ENCODE results near the gene KARS1.
"Not testable (repeated sequence)": the region's sequence is repeated elsewhere in the genome, so short reads cannot be mapped to it uniquely, and the experiment has no call there.

KARS1 gene

DNA sequence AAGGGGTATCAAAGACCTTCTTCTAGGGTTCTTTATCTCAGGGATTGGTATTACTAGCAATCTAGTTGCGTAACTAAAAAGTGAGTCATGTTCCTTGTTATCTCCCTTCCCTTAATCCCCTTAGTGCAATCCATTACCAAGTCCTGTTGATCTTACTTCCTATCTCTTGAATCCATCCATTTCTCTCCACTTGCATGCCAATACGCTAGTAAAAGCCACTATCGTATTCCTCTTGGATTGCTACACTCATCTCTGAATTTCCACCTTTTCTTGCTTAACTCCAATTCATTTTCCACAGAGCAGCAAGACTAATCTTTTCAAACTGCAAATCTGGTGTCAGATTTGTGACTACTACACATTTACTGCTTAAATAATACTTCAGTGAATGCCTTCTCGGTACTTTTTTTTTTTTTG is 22.5 kb downstream of the KARS1 start:
- DNase-seq (ENCODE audit: low read depth) = peak; percentile 52

- peak; percentile 99 for DNase-seq (ENCODE audit: low read depth)
These were observed 24.5 kb downstream of the KARS1 start, which contains the start of gene ADAT1 for GRCh38 chr16:75622761-75623605. ADAT1 (minus strand) TSS chr16:75623281; CDS start chr16:75620799, 2,482 bp downstream.

DNA sequence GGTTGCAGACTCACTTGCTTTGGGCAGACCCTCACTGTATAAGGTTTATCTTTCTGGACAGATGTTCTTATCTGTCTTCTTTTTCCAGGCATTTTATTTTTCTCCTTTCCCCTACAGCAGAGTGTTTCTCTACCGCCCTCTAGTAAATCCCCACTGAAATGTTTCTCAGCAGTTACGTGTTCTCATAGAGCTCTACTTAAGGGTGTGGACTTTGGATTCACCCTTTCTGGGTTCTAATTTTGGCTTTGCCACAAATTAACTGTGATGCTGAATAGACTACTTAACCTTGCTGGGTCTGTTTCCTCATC is 26.3 kb downstream of the KARS1 start:
- peak; percentile 69 for DNase-seq (ENCODE audit: low read depth)

DNA sequence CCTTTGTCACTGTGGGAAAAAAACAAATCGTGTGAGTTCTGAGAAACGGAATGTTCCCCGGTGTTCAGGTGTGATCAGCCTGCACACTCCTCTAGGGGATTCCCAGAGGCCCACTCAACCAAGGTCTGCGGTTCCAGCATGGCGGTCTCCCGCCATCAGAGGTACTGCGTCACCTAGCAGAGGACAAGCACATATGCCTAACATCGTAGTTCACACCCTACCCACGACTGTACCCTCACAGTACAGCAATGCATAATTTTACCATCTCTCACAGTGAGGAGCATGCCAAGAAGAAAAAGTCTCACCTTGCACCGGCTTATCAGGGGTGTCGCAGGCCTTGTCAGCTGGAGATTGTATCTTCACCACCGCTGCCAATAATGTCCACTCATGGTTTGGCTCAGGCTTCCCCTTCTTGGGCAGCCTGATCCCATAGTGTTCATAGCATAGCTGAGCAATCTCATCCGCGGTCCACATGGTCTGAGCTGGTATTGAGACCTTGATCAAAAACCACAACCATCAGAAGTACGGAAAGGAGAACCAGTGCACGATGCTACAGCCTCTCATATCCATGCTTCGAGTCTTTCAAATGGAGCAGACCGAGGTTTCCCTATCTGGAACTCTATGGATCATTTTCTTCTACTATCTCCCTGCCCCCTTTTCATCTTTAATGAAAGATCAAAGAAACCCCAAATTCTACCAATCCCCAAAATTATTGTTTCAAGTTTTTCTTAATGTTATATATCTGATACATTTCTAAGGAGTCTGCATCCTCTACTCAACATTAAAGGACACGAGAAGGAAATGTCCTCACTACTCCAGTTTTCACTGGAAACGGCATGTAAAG is 26.9 kb downstream of the KARS1 start:
- no peak for DNase-seq (ENCODE audit: low read depth)

- DNase-seq (ENCODE audit: low read depth) = no peak
These were observed 28.7 kb downstream of the KARS1 start for GRCh38 chr16:75618780-75619179.

GRCh38 chr16:75617121-75617520 is 30.3 kb downstream of the KARS1 start:
- no peak for DNase-seq (ENCODE audit: low read depth)

DNA sequence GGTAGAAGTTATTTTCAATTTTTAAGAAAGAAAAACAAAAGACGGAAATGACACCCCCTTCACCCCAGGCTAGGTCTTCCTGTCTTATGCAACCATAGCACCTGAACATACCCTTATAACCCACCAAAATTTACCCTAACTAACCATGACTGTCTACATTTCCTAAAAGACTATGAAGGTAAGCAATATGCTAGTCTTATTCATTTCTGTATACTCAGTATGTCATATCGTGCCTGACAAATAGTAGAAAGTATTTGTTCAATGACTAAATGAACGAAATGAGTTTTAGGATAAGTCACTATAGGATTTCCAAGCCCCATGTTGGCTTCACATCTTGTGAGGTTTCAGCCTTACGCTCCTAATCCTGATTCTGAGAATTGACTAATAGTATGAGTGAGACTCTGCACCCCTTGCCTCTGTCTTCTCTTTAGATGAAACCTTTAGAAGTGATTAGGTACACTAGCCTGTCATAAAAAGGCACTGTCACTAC is 30.9 kb downstream of the KARS1 start:
- DNase-seq (ENCODE audit: low read depth) = no peak

DNA sequence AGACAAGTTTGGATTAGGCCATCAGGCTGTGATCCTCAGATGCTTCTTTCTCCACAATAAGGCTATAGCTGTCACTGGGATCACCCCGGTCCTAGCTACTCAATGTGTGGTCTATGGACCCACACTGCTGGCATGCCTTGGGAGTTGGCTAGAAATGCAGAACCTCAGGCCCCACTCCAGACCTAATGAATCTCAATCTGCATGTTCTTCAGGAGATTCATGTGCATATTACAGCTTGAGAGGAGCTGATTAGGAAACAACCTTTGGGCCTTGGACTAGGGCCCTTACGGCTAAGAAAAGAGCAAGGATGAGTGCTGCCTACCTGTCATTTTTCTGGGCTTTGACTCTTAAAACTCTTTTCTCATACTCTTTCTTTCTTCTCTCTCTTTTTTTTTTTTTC is 31.8 kb downstream of the KARS1 start:
- no peak for DNase-seq (ENCODE audit: low read depth)

GRCh38 chr16:75614066-75614897 is 33.2 kb downstream of the KARS1 start:
- DNase-seq (ENCODE audit: low read depth) = peak; percentile 85

DNA sequence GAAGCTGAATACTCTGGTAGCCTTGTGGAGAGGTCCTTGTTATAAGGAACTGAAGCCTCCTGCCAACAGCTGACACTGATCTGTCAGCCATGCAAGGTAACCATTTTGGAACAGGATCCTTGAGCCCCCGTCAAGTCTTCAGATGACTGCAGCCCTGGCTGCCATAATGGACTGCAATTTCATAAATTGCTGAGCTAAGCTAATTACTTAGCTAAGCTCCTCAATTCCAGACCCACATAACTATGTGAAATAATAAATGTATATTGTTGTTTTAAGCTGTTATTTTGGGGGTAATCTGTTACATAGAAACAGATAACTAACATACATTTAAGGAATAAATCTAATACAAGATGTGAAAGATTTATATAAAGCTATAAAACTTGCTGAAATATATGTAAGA is 41.0 kb downstream of the KARS1 start:
- DNase-seq (ENCODE audit: low read depth) = no peak

DNA sequence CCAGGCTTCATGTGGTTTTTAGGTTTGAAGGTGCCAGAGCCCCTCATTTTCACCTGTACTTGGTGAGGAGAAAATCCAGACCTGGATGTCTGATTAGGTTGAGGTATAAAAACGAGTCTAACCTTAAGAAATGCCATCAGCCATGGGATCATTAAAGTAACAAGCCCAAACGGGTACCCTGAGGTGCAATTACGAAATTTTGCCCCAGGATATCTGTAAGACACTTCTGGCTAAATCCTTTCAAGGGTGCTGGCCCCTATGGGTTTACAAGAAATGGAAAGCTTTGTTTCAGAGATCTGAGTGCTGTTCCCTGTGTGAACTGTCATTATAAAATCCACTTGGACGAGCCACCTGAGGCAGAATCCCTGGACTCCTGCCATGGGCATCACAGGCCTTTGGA is 44.2 kb downstream of the KARS1 start:
- no peak for DNase-seq (ENCODE audit: low read depth)

DNA sequence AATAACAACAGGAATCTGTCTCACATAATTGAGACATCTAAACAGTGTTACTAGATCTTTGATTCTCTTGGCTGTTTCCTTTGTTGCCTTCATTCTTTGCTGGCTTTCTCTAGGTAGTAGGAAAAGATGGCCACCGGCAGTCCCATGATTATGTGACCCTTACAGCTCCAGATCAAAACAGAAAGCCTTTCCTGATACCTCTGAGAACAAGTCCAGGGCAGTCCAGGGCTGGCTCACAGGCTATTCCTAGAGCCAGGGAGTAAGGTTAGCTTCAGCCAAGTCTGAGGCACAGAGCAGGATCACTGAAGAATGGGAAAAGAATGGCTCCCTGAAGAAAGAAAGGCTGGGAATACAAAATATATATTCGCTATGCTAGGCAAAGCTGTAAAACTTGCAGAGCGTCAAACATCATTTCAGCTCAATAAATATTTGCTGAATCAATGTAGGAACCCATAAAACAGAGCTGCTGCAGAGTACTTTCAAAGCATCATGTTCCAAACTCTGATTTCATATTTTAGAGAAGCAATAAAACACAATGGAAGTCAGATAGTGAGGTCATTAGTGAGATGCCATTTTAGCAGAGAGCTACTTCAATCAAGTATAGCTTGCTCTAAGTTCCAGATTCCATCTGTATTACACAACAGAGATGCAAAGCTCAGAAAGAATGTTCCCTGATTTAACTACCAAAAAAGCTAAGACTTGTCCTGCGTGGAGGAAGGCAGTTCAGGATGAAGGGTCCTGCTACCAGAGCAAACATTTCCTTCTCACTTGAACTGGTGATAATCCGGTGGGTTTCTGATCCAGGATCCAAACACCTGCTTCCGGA is 47.8 kb downstream of the KARS1 start:
- no peak for DNase-seq (ENCODE audit: low read depth)

DNA sequence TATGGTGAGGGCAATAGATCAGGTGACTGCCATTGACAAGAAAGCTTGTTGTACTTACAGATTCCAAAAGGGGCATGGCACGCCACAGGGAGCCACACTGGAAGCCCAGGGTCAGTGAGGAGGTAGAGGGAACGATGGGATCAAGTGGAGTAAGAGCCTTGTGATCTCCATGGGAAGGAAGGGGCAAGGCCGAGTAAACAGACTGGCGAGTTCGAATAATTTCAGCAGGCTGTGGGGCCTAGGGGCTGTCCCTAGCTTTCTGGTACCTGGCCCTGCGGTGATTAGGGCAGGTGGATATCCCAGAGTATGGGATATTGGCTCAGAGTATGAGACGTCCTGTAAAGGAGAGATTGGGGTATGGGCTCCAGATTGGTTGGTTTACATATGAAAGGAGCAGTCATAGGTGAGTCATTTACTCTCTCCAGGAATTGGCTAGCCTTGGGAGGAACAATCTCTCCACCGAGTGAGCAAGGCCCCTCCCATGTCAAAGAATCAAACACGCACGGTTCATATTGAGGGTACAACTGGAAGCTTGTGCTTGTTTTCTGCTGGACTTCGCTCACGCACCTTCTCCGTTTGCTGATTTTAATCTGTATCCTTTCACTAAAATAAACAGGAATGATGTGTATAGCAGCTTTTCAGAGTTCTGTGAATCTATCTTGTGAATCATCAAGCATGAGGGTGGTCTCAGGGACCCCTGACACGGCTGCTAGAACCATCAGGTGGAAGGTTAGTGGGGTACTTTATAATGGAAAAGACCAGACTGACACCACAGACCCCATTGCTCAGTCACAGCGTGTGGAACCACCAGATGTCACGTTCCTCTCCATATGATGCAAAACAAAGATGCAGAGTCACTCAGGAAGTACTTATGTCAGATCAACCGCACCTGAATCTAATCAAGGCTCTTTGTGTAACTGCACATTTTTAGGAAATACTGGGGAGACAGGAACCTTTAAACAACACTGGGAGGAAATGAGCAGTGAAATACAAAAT is 53.3 kb downstream of the KARS1 start:
- peak; percentile 93 for DNase-seq (ENCODE audit: low read depth)

DNA sequence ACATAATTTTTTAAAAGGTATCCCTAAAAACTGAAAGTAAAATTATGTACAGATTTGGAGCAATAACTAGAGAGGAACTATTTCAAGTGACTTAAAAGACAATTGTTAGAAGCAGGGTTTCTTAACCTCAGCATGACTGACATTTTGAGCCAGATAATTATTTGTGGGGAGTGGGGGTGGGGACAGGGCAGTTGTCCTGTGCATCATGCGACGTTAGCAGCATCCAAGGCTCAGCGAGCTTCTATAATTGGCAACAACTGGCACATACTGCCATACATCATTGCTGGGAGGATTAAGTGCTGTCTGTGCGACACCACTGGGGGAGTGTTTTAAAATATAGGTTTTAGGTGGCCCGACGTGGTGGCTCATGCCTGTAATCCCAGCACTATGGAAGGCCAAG is 54.2 kb downstream of the KARS1 start:
- no peak for DNase-seq (ENCODE audit: low read depth)

DNA sequence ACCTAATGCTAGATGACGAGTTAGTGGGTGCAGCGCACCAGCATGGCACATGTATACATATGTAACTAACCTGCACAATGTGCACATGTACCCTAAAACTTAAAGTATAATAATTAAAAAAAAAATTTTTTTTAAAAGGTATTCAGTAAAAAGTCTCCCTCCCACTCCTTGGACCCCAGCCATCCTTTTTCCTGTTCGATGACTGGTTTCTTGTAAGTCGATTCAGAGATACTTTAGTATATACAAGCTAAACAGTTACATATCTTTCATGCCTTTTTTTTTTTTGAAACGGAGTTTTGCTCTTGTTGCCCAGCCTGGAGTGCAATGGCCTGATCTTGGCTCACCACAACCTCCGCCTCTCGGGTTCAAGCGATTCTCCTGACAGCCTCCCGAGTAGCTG is 55.5 kb downstream of the KARS1 start:
- not testable (repeated sequence) for DNase-seq (ENCODE audit: low read depth)

- no peak for DNase-seq (ENCODE audit: low read depth)
These were observed 56.3 kb downstream of the KARS1 start for GRCh38 chr16:75590920-75591843.

GRCh38 chr16:75589306-75589705 is 58.2 kb downstream of the KARS1 start:
- DNase-seq (ENCODE audit: low read depth) = no peak

GRCh38 chr16:75588716-75589115 is 58.7 kb downstream of the KARS1 start:
- DNase-seq (ENCODE audit: low read depth) = no peak

DNA sequence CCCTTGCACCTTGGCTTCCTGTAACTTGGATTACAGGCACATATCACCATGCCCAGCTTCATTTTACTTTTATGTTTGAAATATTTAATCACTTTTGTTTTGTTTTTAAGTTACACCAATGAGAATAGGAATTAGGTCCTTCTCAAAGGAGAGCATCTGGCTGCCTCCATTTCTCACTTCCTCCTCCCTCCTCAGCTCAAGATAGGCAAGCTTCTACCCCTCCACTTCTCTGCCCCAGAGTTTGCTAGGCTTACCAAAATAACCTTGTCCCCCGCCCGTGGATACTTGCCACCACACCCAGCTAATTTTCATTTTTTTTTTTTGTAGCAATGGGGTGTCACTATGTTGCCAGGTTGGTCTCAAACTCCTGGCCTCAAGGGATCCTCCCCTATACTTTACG is 63.4 kb downstream of the KARS1 start:
- DNase-seq (ENCODE audit: low read depth) = no peak
